Activated naive CD8-positive, alpha-beta T cell treated with anti-CD3 and anti-CD28 coated beads for 36 hours (primary cell): Measurements from ENCODE around the gene GPHA2. TPM values are rescaled to one million over a fixed set of nuclear protein-coding genes. Genes with fewer than 3 reads are reported as not detected.
A peak's percentile ranks its signal among the peaks of the same experiment; 100 is the strongest.
"Not testable (repeated sequence)": the region's sequence is repeated elsewhere in the genome, so short reads cannot be mapped to it uniquely, and the experiment has no call there.

Experiments
- DNase-seq: peaks from one replicate; pipeline ENCODE4 v3.0.0; 2021
- H3K27ac Mint-ChIP-seq: one replicate; pipeline ENCODE4 v1.8.0; 2022; ENCODE audit warnings: mild to moderate bottlenecking, moderate library complexity, mixed read lengths
- H3K27me3 Mint-ChIP-seq: one replicate; pipeline ENCODE4 v1.8.0; 2022; ENCODE audit warnings: mild to moderate bottlenecking, mixed read lengths
- H3K36me3 Mint-ChIP-seq: one replicate; pipeline ENCODE4 v1.8.0; 2021; ENCODE audit warnings: mild to moderate bottlenecking, mixed read lengths
- H3K4me1 Mint-ChIP-seq: one replicate; pipeline ENCODE4 v1.8.0; 2021; ENCODE audit warnings: mixed read lengths
- H3K4me3 Mint-ChIP-seq: one replicate; pipeline ENCODE4 v1.8.0; 2022; ENCODE audit warnings: mild to moderate bottlenecking, moderate library complexity, mixed read lengths
- H3K9me3 Mint-ChIP-seq: one replicate; pipeline ENCODE4 v1.8.0; 2022; ENCODE audit warnings: mixed read lengths
- total RNA-seq, 2 experiments: library from RNA; stranded (reverse); gene quantifications; one replicate each; pipeline ENCODE4 v1.2.3, GENCODE V29; 2021

Gene GPHA2, protein sequence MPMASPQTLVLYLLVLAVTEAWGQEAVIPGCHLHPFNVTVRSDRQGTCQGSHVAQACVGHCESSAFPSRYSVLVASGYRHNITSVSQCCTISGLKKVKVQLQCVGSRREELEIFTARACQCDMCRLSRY
- not detected for total RNA-seq

DNA sequence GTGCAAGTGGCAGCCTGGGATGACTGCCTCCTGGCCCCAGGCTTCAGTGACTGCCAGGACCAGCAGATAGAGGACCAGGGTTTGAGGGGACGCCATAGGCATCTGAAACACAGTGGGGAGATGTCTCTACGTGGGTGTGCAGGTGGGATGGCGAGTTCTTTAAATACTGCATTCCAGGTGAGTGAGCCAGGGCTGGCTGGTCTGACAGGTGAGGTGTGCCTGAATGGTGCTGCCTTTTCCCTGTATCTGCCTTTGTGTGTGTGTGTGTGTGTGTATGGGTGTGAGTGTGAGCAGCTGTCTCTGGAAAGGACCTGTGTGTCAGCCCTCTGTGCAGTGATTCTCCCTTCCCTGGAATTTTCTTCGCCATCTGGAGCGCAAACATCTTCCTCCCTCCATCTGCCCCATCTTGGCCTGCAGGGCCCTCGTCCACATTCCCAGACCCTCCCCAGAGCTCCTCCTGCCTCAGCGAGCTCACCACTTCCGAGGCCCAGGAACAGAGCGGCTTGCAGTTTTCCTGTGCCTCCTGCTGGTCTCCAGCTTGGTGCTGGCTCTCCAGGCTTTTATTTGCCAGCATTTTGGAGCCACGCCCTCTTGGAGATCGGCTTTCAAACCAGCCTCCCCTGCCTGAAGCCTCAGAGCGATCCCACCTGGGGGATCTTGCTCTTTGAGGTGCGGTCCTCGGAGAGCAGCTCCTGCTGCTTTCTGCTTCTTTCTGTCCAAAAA, at the start of gene GPHA2:
Gene GPHA2, minus strand, starts transcription at position 535 of the 723 bp plus-strand sequence. Its CDS starts 433 bp downstream, at position 102.
- Mint-ChIP-seq H3K4me1 (no peaks in the 10 kb centered on the region), H3K27me3 (no peaks in the 10 kb centered on the region), H3K9me3 (no peaks in the 10 kb centered on the region), H3K36me3 (no peaks in the 10 kb centered on the region), H3K27ac (no peak within 1 kb of the TSS), H3K4me3 (no peak within 1 kb of the TSS)
- DNase-seq, result no peak

DNA sequence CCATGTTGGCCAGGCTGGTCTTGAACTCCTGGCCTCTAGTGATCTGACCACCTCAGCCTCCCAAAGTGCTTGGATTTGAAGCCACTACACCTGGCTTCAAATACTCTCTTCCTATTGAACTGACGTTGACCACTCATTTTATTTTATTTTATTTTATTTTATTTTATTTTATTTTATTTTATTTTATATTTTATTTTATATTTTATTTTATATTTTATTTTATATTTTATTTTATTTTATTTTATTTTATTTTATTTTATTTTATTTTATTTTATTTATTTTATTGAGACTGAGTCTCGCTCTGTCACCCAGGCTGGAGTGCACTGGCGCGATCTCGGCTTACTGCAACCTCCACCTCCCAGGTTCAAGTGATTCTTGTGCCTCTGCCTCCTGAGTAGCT, 47.6 kb upstream of the GPHA2 start:
- not testable (repeated sequence) for DNase-seq, H3K4me3 Mint-ChIP-seq, H3K9me3 Mint-ChIP-seq, H3K36me3 Mint-ChIP-seq, H3K27ac Mint-ChIP-seq, H3K4me1 Mint-ChIP-seq
- peaks cover 12% of the 10 kb centered on the region for H3K27me3 Mint-ChIP-seq

DNA sequence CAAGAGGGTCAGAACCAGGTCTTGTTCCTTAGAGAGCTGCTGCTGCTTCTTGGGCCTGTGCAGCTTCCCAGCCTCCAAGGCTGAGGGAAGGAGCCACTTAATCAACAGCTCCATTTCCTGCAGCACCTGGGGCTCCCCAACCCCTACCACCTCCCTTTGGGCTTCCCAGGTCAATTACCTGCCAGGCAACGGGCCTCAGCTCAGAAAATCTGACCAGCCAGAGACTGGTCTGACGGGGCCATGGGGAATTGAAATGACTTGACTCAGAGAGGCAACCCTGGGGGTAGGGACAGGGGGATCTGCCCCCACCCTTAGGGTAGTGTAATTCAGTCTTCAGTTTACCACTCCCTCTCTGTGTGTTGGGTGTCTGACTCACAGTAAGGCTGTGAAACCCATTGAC, 41.0 kb upstream of the GPHA2 start:
- Mint-ChIP-seq H3K4me3 (no peak overlapping the region), H3K27ac (no peak overlapping the region), H3K9me3 (no peaks in the 10 kb centered on the region), H3K27me3 (no peaks in the 10 kb centered on the region), H3K4me1 (peaks cover 3% of the 10 kb centered on the region), H3K36me3 (no peaks in the 10 kb centered on the region)
- DNase-seq, result no peak

DNA sequence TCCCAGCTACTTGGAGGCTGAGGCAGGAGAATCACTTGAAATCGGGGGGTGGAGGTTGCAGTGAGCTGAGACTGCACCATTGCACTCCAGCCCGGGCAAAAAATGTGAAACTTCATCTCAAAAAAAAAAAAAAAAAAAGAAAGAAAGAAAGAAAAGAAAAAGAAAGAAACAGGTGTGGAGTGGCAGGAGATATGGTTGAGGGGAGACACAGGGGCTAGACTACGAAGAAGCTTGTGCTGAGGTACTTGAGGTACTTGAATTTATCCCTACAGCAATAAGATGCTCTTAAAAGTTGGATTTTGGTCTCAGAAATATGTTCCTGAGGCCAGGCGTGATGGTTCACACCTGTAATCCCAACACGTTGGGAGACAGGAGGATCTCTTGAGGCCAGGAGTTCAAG, 38.4 kb upstream of the GPHA2 start:
- Mint-ChIP-seq H3K36me3 (peaks cover 3% of the 10 kb centered on the region), H3K4me3 (no peak overlapping the region), H3K27ac (no peak overlapping the region), H3K27me3 (peaks cover 4% of the 10 kb centered on the region), H3K9me3 (peaks cover 2% of the 10 kb centered on the region), H3K4me1 (peaks cover 19% of the 10 kb centered on the region)
- no peak for DNase-seq

DNA sequence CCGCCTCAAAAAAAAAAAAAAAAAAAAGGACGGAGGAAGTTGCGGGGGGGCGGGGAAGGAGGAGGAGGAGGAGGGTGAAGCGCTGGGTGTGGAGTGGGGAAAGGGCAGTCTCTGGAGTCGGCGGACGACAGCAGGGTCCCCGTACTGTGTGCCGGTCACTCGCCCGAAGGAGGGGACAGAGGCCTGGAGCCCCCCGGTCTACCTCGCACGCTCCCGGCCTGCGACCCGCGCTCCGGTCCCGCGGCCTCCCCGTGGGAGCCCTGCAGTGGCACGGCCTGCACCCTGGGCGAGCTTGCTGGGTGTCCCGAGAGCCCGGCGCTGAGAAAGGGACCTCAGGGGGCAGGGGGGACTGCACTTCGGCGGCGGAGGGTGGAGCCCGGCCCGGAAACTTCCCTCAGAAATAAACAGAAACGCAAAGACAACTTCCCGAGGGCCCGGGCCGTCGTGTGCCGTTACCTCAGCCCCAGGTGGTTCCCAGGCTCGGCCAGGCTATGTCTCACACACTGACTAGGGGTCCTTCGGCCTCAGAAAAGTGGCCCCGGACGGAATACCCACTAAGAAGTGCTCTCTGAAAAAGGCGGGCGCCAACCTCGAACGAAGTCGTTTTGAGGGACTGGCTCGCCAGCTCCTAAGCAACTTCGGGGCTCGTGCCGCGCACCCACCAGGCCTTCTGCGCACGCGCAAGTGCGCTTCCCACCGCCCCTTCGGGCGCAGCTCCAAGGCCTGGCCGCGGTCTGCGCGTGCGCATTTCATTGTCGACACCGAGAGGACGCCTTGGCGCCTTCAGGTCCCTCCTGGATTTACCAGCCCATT, 35.9 kb upstream of the GPHA2 start, which contains the start of gene MAJIN:
Gene MAJIN, minus strand, starts transcription at position 688 of the 813 bp plus-strand sequence. CDS start 12,703 bp downstream, outside the sequence.
- H3K27me3 Mint-ChIP-seq, result peaks cover 4% of the 10 kb centered on the region
- peaks cover 3% of the 10 kb centered on the region for H3K36me3 Mint-ChIP-seq
- peak; percentile 92 for DNase-seq
- H3K4me3 Mint-ChIP-seq, result peak within 1 kb of the TSS; percentile 59
- H3K4me1 Mint-ChIP-seq, result peaks cover 30% of the 10 kb centered on the region
- peak within 1 kb of the TSS; percentile 74 for H3K27ac Mint-ChIP-seq
- H3K9me3 Mint-ChIP-seq, result peaks cover 2% of the 10 kb centered on the region

DNA sequence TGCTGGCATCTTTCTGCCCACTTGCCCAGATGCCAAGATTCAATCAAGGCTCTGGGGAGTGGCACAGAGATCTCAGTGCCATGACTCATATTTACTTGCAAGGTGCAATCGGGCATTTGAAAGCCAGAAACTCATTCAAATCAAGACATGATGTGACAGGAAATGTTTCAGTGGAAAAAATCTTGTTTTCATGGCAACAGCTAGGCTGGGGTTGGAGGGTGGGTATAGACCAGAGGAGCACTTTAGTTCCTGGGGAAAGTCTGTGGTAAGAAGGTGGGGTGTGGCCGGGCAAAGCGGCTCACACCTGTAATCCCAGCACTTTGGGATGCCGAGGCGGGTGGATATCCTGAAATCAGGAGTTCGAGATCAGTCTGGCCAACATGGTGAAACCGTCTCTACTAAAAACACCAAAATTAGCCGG, 35.0 kb upstream of the GPHA2 start:
- H3K9me3 Mint-ChIP-seq, result peaks cover 2% of the 10 kb centered on the region
- H3K27ac Mint-ChIP-seq, result peak overlapping the region; percentile 74
- H3K36me3 Mint-ChIP-seq, result peaks cover 3% of the 10 kb centered on the region
- H3K4me3 Mint-ChIP-seq, result peak overlapping the region; percentile 59
- H3K27me3 Mint-ChIP-seq, result peaks cover 4% of the 10 kb centered on the region
- DNase-seq, result peak; percentile 38
- peaks cover 30% of the 10 kb centered on the region for H3K4me1 Mint-ChIP-seq

DNA sequence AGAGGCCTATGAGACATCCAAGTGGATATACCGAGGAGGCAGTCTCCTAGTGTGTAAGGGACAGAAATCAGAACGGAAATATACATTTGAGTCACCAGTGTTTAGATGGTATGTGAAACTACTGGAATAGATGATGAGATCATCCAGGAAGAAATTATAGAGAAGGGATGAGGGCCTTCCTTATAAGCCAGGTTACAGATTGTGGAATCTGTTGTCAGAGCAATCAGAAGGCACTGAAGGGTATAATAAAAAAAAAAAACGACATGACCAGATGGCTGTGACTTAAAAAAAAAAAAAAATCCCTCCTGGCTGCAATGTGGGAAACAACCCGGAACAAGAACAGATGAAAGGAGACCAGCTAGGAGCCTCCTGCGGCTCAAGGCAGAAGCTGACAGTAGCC, 33.5 kb upstream of the GPHA2 start:
- Mint-ChIP-seq H3K4me3 (no peak overlapping the region), H3K27me3 (peaks cover 4% of the 10 kb centered on the region), H3K36me3 (peaks cover 3% of the 10 kb centered on the region), H3K4me1 (peaks cover 32% of the 10 kb centered on the region), H3K27ac (no peak overlapping the region), H3K9me3 (peaks cover 2% of the 10 kb centered on the region)
- no peak for DNase-seq

DNA sequence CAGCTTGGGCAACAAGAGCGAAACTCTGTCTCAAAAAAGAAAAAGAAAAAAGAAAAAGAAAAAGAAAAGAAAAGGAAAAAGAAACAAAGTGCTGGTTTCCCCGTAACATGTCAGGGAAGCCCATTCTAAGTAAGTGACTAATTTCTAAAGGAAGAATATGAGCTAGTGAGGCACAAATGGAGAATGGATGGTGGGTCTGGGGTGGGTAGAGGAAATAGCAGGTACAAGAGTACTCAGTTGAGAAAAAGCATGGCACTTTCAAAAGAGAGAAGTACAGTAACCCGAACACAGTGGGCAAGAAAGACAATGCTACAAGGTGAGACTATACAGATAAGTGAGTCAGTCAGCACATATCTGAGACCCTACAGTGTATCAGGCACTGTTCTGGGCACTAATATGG, 31.7 kb upstream of the GPHA2 start:
- H3K4me3 Mint-ChIP-seq, result no peak overlapping the region
- H3K9me3 Mint-ChIP-seq, result peaks cover 2% of the 10 kb centered on the region
- H3K4me1 Mint-ChIP-seq, result peaks cover 32% of the 10 kb centered on the region
- DNase-seq, result no peak
- H3K27me3 Mint-ChIP-seq, result peaks cover 4% of the 10 kb centered on the region
- peaks cover 3% of the 10 kb centered on the region for H3K36me3 Mint-ChIP-seq
- H3K27ac Mint-ChIP-seq, result peak overlapping the region; percentile 17

DNA sequence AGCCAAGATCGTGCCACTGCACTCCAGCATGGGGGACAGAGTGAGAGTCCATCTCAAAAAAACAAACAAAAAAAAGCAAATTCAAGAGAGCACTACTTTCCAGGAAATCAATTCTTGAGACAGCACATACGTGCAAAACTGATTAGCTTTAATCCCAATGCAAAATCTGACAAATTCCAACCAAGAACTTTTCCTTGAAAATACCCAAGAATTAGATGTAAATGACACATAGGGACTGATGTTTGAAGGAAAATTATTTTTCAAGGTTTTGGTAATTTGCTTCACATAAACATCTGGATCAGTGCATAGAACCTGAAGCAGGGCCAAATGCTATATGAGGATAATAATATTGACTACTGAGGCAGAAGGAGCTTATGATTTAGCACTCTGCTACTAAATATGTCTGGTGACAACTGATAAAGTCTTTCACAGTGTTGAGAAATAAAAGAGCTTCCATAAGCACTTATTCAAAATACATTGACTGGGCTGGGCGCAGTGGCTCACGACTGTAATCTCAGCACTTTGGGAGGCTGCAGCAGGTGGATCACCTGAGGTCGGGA, 27.5 kb upstream of the GPHA2 start:
- Mint-ChIP-seq H3K36me3 (no peaks in the 10 kb centered on the region), H3K4me1 (peaks cover 10% of the 10 kb centered on the region), H3K27ac (no peak overlapping the region), H3K4me3 (no peak overlapping the region), H3K27me3 (no peaks in the 10 kb centered on the region), H3K9me3 (no peaks in the 10 kb centered on the region)
- no peak for DNase-seq

DNA sequence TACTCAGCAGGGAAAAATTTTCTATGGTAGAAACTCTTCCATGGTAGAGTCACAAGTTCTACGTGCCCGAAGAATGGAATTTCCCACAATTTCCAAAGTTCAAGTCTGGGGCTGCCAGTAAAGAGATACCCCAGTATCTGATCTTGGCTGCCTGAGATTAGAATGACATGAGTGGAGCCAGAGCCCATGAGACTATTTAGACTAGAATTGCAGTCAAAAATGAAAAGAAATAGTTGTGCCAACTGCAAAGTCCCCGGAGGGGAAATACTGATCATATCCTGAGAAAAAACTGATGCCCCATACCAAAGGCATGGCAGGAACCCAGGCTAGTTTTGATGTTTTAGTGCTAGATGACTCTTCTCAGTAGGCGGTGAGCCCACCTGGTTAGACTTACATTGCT, 25.0 kb upstream of the GPHA2 start:
- Mint-ChIP-seq H3K4me1 (peaks cover 3% of the 10 kb centered on the region), H3K9me3 (no peaks in the 10 kb centered on the region), H3K27ac (no peak overlapping the region), H3K36me3 (no peaks in the 10 kb centered on the region), H3K4me3 (no peak overlapping the region), H3K27me3 (no peaks in the 10 kb centered on the region)
- no peak for DNase-seq

DNA sequence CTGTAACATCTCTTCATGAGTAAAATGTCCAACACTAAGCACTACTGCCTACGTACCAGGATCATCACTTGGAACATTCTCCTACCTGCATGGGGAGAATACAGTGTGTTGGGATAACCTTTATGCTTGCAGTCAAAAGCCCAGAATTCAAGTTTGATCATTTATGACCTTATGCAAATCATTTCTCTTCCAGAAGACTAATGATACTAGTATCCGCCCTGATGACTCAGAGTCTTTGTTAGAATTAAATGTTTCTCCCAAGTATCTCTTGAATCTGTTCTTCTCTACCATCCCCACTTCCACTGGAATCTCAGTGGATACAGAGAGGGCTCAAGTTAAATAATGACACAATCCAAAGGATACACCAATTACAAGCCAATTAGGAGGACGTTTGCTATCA, 23.8 kb upstream of the GPHA2 start:
- Mint-ChIP-seq H3K36me3 (no peaks in the 10 kb centered on the region), H3K27me3 (peaks cover 1% of the 10 kb centered on the region), H3K9me3 (no peaks in the 10 kb centered on the region), H3K4me1 (no peaks in the 10 kb centered on the region), H3K4me3 (no peak overlapping the region), H3K27ac (no peak overlapping the region)
- DNase-seq, result no peak

DNA sequence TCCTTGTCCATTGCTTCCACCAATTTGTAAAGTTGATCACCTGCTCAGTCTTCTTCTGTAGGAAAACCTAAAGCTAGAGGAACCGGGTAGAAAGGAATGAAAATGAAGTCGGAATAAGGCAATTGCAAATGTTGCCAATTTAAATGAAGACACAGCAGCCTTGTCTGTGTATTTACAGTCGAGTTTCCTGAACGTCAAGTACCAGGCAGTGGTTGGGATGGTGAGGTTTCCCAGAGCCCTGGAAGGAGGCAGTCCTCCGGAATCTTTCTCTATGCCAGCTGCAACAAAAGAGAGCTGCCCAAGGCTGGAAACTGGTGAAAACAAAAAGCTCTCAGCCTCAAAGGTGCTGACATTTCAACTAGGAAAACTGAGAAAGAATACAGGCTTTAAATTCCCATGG, 18.5 kb upstream of the GPHA2 start:
- Mint-ChIP-seq H3K27ac (no peak overlapping the region), H3K27me3 (peaks cover 10% of the 10 kb centered on the region), H3K36me3 (no peaks in the 10 kb centered on the region), H3K4me3 (no peak overlapping the region), H3K9me3 (no peaks in the 10 kb centered on the region), H3K4me1 (no peaks in the 10 kb centered on the region)
- DNase-seq, result no peak

DNA sequence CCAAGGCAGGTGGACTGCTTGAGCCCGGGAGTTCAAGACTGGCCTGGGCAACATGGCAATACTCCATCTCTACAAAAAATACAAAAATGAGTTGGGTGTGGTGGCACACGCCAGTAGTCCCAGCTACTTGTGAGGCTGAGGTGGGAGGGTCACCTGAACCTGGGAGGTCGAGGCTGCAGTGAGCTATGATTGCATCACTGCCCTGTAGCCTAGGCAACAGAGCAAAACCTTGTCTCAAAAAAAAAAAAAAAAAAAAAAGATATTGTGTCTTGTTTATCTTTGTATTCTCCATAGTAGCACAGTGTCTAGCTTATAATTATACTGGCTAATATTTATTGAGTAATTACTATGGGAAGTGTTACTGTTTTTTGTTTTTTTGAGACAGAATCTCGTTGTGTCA, 15.8 kb upstream of the GPHA2 start:
- no peaks in the 10 kb centered on the region for H3K9me3 Mint-ChIP-seq
- H3K27ac Mint-ChIP-seq, result no peak overlapping the region
- no peak overlapping the region for H3K4me3 Mint-ChIP-seq
- no peaks in the 10 kb centered on the region for H3K4me1 Mint-ChIP-seq
- H3K36me3 Mint-ChIP-seq, result no peaks in the 10 kb centered on the region
- H3K27me3 Mint-ChIP-seq, result peaks cover 10% of the 10 kb centered on the region
- DNase-seq, result no peak

DNA sequence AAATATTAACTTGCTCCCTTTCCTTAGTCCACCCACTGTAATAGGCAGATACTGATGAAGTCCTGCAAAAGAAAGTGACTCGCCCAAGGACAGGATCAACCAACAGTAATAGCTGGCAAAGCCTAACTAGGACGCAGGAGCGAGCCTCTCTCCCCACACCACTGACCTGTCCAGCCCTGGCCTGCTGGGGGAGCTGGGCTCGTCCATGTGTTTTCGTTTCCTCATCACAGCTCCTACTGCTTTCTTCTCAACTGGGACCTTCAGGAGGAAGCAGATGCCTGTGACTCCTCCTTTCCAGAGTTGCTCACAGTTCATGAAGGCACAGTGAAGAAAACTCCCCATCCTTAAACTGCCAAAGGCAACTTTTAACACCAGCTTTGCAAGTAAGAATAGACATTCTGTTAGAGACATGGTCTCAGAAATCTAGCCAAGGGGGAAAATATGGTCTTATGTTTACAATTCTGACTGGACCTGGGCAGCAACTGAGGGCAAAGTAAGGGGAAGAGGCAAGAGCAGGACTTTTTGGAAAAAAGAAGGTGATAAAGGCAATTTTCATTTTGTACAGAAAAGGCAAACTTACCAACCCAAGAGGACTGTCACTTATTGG, 11.6 kb upstream of the GPHA2 start:
- H3K27ac Mint-ChIP-seq, result no peak overlapping the region
- H3K4me3 Mint-ChIP-seq, result no peak overlapping the region
- H3K36me3 Mint-ChIP-seq, result no peaks in the 10 kb centered on the region
- no peaks in the 10 kb centered on the region for H3K9me3 Mint-ChIP-seq
- peaks cover 6% of the 10 kb centered on the region for H3K27me3 Mint-ChIP-seq
- no peak for DNase-seq
- H3K4me1 Mint-ChIP-seq, result no peaks in the 10 kb centered on the region

DNA sequence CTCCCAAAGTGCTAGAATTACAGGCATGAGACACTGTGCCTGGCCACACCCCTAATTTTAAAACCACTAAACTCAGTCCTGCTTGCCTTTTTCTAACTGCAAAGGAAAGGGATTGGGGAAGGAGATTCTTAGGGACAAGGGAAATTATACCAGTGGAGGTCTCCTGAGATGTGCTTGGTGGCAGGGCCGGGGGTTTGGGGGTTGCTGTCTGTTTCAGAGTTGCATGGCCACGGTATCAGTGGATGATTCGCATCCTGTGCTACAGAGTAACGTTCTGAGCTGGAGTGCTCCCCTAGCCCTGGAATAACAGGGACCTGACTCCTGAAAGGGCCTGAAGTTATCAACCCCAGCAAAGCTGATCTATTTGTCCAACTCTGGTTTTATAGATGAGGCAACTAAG, 846 bp upstream of the GPHA2 start:
- Mint-ChIP-seq H3K36me3 (no peaks in the 10 kb centered on the region), H3K27me3 (no peaks in the 10 kb centered on the region), H3K27ac (no peak overlapping the region), H3K9me3 (no peaks in the 10 kb centered on the region), H3K4me3 (no peak overlapping the region), H3K4me1 (no peaks in the 10 kb centered on the region)
- DNase-seq, result no peak
